HG02623 (cell line): ENCODE data around the gene PCDH19.
A peak's percentile ranks its signal among the peaks of the same experiment; 100 is the strongest.
"Not testable (repeated sequence)": the region's sequence is repeated elsewhere in the genome, so short reads cannot be mapped to it uniquely, and the experiment has no call there.

ENCODE experiments used
- ATAC-seq: cut with Tn5 transposase; IDR thresholded peaks from one replicate; pipeline ENCODE4 v1.9.1; 2021; ENCODE audit warnings: moderate library complexity; ENCODE audit not compliant: unreplicated experiment

Gene PCDH19

DNA sequence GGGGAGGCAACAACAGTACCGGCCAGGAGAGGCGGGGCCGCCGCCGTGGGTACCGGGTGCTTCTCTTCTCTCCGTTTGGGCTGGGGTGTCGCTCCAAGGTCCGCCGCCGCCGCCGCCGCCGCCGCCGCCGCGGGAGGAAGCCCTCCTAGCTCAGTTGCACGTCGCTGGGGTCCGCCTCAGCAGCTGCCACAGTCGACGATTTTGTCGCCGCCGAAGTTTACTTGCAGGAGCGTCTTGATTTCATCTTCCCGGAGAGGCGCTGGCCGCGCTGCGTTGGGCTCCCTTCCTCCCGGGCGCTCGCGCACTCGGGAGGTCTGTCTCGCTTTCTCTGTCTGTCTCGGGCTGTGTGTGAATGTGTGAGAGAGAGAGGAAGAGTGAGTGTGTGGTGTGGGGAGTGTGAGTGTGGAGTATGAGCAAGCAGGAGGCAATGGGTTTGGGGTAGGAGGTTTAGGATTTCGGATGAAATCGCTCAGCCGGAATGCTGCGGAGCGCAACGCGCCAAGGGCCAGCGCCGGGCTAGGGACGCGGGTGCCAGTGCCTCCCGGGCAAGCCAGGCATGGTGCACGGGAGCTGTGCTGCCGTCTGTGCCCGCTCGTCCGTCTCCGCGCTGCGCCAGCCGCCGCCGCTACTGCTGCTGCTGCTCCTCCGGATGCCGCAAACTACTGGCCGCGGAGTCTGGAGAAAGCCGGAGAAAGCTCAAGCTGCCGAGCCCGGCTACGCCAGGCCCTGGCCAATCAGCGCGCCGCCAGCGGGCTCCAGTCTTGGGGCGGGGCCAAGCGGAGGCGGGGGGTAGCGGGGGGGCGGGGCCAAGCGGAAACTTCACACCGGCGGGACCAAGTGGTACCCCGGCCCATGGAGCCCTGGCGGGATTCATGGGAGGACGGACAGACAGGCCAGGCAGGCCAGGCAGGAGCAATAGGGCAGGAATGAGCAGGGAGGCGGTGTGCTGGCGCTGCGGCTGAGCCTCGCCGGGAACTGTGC, at the start of gene PCDH19:
Gene PCDH19, minus strand, starts transcription at position 664 of the 981 bp plus-strand sequence. CDS start 1,676 bp downstream, outside the sequence.
- no peak for ATAC-seq

- no peak for ATAC-seq
These were observed 39.9 kb upstream of the PCDH19 start for GRCh38 chrX:100449696-100450608.

DNA sequence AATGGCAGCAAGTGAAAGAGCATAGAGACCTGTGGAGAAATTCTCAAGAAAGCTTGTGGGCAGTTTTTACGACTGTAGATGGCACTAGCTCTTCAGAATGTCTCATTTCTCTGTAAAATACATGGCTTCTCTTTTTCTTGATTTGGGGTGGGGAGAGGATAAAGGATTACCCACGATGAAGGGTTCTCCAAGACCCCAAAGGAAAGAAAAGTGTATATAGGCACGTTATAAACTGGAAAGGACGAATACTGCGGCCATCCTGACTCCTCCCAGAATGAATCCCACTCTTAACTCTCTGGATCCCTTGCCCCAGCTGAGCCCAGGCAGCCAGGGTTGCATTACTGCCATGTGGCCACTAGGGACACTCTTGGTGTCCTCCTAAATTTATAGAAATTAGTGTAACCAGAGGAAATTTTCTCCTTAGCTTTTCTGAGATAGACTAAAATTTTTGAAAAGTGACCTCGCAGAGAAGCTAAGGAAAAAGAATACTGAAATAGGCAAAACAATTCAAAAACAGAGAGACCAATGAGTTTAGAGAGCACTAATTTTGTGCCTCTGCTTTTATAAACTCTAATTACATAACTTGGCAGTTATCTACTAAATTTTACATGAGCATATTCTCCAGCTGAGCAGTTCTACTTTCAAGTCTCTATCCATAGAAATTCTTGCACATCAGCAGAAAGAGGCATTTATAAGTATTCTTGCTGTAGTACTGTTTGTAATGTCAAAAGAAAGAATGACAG, 37.8 kb upstream of the PCDH19 start:
- no peak for ATAC-seq

DNA sequence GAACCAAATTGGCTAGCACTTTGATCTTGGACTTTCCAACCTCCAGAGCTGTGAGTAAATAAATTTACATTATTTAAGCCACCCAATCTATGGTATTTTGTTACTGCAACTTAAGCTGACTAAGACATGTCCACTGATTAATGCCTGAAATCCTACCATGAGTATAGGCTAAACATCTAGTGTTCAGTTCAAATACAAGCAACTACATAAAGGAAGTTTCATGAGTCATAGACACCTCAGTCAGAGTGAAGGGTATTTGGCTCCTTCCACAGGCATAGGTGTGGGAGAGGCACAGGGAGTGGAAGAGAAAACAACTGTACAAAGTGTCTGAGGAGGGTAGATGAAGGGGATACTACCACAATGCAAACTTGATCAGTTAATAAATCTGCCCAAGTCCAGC, 35.5 kb upstream of the PCDH19 start:
- no peak for ATAC-seq

DNA sequence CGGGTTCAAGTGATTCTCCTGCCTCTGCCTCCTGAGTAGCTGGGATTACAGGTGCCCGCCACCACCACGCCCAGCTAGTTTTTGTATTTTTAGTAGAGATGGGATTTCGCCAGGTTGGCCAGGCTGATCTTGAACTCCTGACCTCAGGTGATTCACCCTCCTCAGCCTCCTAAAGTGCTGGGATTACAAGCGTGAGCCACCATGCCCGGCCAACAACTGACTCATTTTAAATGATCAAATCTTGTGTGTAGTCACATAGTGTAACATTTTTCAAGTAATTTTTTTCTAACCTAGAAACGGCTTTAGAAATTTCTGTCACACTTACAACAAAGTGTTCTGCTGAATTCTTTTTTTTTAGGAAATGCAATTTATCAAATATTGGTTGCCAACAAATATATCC, 31.2 kb upstream of the PCDH19 start:
- ATAC-seq: not testable (repeated sequence)

- no peak for ATAC-seq
These were observed 29.9 kb upstream of the PCDH19 start for GRCh38 chrX:100440006-100440405.

DNA sequence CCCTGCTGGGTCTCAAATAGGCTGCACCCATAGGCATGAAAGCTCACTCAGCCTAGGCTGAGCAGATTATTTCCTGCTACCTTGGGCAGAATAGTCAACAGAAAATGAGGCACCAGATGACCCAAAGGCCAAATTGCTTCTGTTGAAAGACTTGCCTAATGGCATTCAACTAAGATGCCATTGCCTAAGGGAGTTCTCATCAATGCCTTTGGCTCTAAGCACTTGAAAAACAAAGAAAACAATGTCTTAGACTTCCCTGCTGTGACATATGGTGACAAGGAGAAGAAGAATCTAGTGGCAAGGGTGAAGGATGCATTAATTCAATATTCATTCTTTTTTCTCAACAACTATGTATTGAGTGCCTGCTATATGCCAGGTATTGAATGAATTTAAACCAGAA, 25.7 kb upstream of the PCDH19 start:
- no peak for ATAC-seq

- no peak for ATAC-seq
These were observed 13.9 kb upstream of the PCDH19 start for GRCh38 chrX:100424012-100424411.

GRCh38 chrX:100418556-100418955, 8.5 kb upstream of the PCDH19 start:
- no peak for ATAC-seq

- ATAC-seq: no peak
These were observed 7.6 kb upstream of the PCDH19 start for GRCh38 chrX:100417681-100418080.

DNA sequence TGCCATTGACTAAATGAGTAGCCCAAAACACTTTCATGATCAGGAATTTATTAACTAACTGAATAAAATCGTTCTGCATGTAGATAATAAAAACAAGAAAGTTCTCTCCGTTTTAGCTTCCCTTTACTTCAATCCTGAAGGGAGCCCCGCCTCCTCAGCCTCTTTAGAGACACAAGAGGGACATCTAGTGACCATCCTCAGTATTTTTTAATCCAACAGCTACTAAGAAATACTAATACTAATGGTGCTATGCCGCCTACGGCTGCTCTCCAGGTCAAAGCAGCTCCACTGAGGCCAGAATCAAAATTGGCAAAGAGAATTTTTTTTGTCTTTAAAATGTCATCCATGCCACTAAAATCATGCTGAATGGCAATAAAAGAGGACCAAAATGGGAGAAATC, 3.2 kb upstream of the PCDH19 start:
- ATAC-seq: peak; percentile 48

DNA sequence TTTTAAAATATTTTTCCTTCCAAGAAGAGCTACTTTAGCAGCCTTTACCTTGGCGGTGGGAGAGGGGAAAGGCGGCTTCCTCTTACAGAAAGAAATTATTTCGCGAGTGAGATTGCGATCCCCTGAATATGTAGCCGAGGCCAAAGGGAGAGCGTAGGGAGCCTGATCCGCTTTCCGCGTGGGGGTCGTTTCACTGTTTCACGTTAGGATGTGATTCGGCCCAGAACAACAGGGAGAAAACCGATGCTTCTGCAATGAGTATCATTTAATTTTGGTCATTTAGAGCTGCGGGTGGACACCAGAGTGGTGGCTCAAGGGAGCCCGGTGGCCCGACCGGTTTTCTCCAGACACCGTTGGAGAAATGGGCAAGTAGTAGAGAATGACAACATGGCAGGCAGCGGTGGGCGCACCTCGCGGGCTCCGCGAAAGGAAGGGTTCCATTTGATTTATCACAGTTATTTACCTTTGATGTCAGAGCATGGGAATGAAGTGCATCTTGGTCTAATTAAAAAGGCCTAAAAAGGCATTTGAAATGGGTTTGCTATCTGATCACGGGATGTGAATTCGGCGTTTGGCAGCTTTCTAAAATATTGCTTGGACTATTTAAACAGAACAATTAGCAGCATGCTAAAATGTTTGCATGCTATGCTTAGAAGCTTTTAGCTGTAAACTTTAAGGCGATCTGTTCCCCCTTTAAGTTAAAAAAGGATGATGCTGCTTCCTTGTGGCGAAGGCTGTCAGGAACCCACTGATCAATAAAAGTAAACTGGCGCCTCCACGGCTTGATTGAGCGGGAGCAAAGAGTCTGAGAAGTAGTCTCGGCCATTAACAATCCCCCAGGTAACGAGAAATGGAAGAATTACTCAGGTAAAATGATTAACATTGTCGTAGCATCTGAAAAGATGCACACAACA, 2.0 kb upstream of the PCDH19 start:
- ATAC-seq: no peak

DNA sequence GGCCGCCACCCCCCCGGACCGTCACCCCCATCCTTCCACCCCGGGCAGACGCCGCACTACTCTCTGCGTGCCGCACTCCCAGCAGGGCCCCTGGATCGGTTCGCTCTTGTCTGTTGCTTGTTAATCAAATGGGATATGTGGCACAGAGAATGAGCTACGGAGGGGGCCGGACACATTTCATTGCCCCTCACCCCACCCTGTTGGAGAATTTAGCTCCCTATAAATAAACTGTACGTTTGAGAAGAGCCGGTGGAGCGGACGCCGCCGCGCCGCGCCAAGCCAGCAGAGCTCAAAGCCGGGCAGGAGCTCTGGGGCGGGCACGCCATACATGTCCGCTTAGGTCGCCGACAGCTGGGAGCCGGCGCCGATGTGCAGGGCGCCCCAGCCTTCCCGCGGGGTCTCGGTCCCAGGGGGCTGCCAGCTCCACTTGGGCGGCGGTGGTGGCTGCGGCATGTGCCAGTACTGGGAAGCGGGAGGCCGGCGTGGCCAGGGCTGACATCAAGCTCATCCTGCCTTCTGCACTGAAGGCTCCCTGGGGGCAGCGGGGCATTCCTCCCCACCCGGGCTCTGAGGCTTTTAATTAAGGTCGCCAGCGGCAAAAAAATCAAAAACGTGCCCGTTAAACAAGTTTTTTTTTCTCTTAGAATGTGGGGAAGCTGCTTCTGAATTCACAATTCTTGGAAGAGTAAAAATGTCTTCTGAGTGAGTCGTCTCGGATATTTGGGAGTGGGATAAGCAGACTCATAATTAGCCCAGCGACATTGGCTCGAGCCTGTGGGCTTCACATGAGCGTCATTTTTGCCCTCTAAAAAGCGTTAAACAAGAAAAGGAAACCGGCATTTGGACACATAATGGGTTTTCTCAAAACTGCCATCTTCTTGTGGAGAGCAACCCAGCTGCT, 1.1 kb upstream of the PCDH19 start:
- no peak for ATAC-seq

DNA sequence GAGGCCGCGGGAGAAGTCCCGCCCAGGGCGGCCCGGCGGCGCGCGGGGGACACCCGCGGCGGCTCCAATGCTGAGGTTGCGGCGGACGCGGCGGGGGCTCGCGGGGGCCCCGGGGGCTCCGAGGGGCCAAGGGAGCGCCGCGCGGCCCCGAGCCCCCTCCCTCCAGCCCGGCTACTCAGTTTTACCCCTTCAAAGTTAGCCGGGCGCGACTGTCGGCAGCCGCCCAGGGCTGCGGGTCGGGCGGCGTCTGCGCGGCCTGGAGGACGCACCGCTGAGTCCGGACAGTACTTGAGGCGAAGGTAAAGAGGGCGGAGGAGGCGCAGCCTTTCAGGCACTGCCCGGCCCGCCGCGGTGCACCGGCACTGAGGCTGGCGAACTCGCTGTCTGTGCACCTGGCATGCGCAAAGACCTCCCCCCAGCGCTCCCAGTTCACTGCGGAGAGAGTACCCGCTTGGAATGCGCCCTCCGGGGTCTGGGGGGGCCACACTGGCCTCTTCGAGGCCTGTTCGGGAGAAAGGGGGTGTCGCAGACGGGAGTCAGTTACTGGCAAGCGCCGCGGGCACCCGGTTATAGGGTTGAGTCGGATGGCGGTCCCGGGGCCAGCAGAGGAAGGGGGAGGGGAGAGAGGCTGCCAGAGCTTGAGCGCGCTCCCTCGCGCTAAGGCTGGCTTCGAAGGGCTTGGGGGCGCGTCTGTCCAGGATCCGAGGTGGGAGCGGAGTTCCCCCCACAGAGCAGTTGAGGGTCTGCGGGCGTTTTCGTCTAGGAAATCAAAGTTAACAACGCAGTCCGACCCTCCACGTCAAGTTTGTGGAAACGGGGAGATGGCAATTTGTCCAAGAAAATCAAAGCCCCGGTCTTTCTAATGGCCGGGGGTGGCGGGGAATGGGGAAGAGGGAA, 1.1 kb downstream of the PCDH19 start:
- ATAC-seq: no peak

DNA sequence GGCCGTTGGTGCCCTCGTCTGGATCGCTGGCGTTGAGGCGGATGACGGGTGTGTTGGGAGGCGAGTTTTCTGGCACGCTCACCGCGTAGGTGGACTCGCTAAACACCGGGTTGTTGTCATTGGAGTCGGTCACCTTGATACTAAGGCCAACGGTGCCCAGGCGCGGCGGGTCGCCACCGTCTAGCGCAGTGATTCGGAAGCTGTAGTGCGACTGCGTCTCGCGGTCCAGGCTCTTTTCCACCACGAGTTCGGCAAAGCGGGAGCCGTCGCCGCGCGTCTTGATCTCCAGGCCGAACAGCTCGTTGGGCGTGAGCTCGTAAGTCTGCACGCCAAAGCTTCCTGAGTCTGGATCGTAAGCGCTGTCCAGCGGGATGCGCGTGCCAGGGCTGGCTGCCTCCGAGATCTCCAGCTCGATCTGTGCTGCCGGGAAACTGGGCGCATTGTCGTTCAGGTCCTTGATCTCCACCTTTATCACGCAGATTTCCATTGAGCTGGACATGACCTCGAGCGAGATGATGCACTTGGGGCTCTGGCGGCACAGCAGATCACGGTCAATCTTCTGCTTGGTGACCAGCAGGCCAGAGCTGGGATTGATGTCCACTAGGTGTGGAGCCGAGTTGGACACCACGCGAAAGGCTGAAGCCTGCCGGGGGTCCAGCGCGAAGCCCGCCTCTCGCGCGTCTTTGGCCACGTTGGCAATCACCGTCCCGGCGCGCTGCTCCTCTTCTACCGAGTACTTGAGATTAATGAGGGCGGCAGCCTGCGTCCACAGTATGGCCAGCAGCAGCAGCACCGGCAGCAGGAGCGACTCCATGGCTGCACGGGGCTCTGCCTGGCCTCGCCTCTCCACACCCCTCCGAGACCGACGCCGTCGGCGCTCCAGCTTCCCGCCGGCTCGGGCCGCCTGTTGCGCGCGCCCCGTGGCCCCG, 2.0 kb downstream of the PCDH19 start:
- no peak for ATAC-seq

GRCh38 chrX:100407147-100407783, 2.8 kb downstream of the PCDH19 start:
- ATAC-seq: no peak
